NCI-H524 (cell line): ENCODE measurements around the gene RGS4.
"Not testable (repeated sequence)": the region's sequence is repeated elsewhere in the genome, so short reads cannot be mapped to it uniquely, and the experiment has no call there.

ENCODE experiments used
- DNase-seq, 2 experiments: peaks; one replicate each; lab custom pipeline; 2025; lab: John Stamatoyannopoulos, UW

Gene RGS4

GRCh38 chr1:163068716-163069115 lies 445 bp upstream of the RGS4 start:
- no peak for DNase-seq

GRCh38 chr1:163069655-163070277 lies 605 bp downstream of the RGS4 start:
- DNase-seq, result no peak

- DNase-seq, result peak; percentile 42 to 69
Measured at GRCh38 chr1:163071405-163072255, 2.5 kb downstream of the RGS4 start.

- DNase-seq, result no peak
Measured at GRCh38 chr1:163072658-163073057, 3.5 kb downstream of the RGS4 start.

GRCh38 chr1:163074004-163074403 lies 4.8 kb downstream of the RGS4 start:
- no peak for DNase-seq

GRCh38 chr1:163074716-163075284 lies 5.6 kb downstream of the RGS4 start:
- DNase-seq, result no peak

GRCh38 chr1:163076044-163076443 lies 6.9 kb downstream of the RGS4 start:
- no peak for DNase-seq

GRCh38 chr1:163076446-163076845 lies 7.3 kb downstream of the RGS4 start:
- no peak for DNase-seq

GRCh38 chr1:163076981-163077761 lies 8.0 kb downstream of the RGS4 start:
- DNase-seq, result no peak

- no peak for DNase-seq
Measured at GRCh38 chr1:163082971-163083370, 13.8 kb downstream of the RGS4 start.

GRCh38 chr1:163083690-163084089 lies 14.5 kb downstream of the RGS4 start:
- DNase-seq, result no peak

- no peak for DNase-seq
Measured at GRCh38 chr1:163084330-163084729, 15.2 kb downstream of the RGS4 start.

- DNase-seq, result peak; percentile 34 to 67
Measured at GRCh38 chr1:163085041-163085903, 16.1 kb downstream of the RGS4 start.

- no peak for DNase-seq
Measured at GRCh38 chr1:163085904-163086268, 16.7 kb downstream of the RGS4 start.

- not testable (repeated sequence) for DNase-seq
Measured at GRCh38 chr1:163089117-163089516, 20.0 kb downstream of the RGS4 start.

- DNase-seq, result no peak
Measured at GRCh38 chr1:163090321-163090945, 21.3 kb downstream of the RGS4 start.

- DNase-seq, result no peak
Measured at GRCh38 chr1:163093169-163093568, 24.0 kb downstream of the RGS4 start.

GRCh38 chr1:163093579-163093978 lies 24.4 kb downstream of the RGS4 start:
- DNase-seq, result peak in 1 of 2 experiments; percentile 6

- DNase-seq, result no peak
Measured at GRCh38 chr1:163094182-163094581, 25.0 kb downstream of the RGS4 start.

- DNase-seq, result no peak
Measured at GRCh38 chr1:163094589-163094988, 25.4 kb downstream of the RGS4 start.

GRCh38 chr1:163095213-163095612 lies 26.1 kb downstream of the RGS4 start:
- DNase-seq, result no peak
